GM19467 (cell line): ENCODE data around the gene SLC25A13.
A peak's percentile ranks its signal among the peaks of the same experiment; 100 is the strongest.

ENCODE experiments used
- ATAC-seq: cut with Tn5 transposase; IDR thresholded peaks from one replicate; pipeline ENCODE4 v1.9.1; 2021; ENCODE audit warnings: mild to moderate bottlenecking, moderate library complexity; ENCODE audit not compliant: unreplicated experiment

SLC25A13 gene

DNA sequence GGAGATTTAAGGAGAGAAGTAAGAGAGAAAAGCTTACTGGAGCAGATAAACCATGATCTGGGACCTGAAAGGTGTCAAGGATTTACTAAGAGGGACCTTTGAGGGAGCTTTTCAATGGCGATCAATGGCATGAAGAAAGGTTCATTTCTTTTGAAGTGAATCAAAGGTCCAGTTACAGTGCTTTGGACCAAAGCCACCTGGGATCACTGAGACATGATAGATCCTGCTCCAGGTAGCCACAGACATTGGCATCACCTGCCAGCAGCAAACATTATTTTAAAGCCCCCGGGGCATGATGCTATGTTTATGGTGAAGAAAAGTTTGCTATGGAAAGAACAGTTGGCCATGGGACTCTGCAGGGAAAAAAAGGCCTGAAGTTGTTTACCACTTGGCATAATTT, 109.4 kb downstream of the SLC25A13 start:
- no peak for ATAC-seq

DNA sequence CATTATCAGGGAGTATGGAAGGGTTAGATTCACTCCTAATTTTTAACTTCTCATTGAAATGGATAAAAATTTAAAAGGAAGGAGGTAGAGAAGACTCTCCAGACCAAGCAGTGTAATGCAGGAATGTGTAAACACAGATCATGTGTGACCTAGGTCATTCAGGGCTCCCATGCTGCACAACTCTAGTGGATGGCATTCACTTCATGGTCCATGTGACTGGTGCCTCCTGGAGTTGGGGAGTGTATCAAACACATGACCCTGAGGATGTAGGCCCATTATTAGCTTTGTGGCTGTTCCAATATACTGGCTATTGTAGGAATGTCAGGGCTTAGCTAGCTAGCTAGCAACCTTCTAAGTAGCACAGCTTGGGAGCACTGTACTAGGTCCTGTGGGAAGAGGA, 109.9 kb downstream of the SLC25A13 start:
- ATAC-seq = no peak

DNA sequence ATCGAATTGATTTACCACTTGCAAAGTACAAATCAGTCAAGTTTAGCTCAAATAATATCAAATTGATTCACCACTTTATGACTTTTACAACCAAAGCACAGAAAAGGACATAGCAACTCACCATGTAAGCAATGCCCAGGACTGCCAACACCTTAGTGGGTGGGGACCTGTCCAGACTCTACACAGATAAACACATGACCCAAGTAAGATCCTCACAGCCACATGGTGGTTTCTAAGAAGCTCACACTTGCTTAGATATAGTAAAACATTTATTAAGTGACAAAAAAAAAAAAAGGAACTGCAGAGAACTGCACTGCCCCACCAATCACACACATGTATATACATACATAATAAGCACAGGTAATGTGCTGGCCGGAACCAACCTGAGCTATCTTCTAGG, 116.2 kb downstream of the SLC25A13 start:
- no peak for ATAC-seq

DNA sequence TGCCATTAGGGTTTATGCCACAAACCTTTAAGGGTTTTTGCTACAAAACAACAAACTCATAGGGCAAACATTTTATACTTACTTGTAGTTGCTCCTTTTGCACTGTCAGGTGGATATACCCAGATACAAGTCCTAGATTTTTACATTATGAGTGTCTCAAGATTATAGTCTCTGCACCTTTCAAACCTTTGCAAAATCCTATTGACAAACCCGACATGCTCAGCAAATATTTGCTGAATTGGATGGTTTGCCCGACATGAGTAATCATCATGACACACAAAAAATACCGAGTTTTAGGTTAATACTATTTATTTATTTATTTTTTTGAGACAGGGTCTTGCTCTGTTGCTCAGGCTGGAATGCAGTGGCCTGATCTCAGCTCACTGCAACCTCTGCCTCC, 117.3 kb downstream of the SLC25A13 start:
- ATAC-seq = no peak

DNA sequence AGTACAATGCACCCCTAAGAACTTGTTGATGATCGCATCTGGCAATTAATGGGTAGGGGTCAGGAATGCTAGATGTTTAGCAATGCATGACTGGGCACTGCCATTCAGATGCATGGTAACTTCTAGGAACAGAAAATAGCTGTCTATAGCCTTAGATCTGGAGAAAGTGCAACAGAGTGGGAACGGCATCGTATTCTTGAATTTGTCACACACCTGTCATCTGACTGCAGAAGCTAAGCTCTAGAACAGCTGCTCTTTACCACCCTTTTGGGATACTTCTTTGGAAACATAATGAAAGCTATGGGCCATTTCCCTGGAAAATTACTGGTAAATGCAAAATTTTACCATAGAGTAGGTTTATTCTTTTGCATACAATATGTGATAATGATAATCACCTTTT, 118.1 kb downstream of the SLC25A13 start:
- ATAC-seq = no peak

DNA sequence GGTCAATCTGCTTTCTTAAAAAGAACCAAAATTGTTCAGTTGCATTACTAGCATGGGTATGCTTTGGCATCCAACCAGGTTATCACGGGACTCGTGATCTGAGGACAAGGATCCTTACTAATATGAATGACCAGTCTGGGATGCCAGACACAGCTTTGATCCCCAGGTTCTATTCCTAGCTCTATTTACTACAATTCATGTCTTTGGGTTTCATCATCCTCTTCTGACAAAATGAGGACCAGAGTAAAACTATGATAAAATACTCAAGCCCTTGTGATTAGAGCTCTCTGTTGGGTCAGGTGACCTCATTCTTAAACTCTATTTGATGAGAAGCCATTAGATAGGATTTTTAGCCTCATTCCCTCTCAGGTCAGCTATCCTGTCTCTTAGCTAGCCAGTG, 119.8 kb downstream of the SLC25A13 start:
- no peak for ATAC-seq

DNA sequence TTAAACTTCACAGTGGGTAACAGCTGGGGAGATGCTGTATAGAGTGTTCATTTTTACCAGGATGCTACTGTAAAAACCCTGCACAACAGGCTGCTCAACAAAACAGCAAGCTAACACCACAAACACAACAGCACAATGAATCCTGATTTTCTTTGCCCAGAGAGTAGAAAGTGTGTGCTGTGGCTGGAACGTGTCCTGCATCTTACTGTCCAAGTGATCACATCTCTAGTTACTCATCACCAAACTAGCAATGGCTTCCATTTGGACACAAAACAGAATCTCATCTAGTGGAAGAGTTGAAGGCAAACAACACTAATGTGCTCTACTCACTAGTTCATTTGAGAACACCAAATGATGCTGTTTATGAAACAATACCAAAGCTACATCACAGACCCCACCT, 121.2 kb downstream of the SLC25A13 start:
- no peak for ATAC-seq

DNA sequence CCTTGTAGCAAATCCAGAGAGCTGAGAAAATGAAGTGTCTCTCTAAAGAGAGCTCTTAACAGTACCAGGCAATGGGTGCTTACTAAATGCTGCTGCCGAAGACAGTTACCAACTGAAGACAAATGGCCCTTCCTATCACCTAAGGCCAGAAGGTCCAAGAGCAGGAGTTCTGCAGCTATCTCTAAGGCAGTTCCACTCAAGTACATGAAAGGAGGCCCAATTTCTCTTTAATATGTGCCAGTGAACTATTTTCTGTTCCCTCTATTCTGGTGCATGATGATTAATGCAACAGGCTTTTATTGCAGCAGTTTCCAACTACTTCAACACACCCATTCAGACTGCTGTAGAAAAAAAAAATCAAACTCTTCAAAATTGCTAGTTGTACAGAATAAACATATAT, 122.5 kb downstream of the SLC25A13 start:
- no peak for ATAC-seq

DNA sequence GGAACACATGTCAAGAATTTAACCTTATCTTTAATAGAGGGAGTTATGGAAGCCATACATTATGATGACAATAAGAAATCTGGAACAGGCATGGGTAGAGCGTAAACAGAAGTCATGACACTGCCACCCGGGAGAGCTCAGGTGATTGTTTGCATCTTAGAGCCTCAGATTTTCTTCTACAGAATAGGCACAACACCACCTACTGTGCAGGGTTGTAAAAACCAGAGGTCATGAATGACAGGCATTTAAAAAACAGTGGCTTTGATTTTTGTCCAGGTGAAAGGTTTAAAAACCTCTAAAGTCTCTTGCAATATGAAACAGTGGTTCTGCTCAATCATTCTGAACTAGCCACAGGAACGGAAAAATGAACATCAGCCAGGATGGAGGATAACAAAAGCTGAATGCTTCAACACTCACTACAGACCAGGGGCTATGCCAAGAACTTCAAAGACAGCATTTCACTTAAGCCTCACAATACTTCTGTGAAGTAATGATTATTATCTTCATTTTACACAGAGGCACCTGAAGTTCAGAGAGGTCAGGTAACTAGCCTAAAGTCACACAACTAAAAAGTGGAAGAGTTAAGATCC, 123.8 kb downstream of the SLC25A13 start:
- ATAC-seq = no peak

DNA sequence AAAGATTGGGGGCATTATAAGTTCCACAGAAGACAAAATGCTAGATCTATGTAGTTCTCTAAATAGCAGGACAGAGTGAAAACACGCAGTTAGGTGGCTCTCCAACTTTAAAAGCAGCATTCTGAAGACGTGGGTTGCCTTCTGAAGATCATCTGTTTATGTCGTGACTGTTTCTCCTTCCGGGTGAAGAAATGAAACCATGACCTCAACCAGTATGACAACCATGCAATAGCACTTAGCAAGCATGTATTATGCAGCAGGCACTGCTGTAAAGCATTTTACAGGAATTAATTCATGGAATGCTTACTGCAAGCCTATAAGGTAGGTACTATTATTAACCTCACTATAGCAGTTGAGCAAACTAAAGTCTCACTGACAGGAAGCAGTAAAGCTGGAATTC, 125.2 kb downstream of the SLC25A13 start:
- no peak for ATAC-seq

DNA sequence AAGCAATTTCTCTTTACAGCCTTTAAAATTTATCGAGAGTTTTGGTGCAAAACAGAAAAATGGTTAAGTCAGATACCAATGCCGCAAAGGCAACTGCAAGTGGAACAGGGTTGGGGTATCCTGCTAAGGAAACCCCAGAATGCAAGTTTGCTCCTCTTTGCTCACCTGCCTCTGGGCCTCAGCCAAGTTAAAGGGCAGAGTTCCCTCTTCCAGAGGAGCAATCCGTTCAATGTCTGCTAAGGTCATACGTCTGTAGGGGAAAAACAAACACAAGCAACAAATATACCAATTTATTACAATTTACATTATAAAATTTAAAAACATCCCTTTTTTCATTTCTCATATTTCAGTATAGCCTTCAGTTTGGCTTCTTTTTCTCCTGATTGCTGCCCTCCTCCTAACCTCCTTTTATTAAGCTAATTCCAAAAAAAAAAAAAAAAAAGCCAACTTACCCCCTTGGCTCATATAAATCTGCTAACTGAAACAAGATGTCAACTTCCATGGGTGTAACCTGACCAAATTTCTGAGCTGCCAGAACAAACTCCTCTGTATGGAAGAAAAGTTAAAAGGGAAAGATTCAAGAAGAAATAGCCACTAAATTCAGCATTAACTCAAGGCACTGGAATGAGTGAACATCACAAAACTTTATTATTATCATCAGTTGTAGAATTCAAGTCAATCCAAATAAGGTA, 132.6 kb downstream of the SLC25A13 start:
- ATAC-seq = no peak

DNA sequence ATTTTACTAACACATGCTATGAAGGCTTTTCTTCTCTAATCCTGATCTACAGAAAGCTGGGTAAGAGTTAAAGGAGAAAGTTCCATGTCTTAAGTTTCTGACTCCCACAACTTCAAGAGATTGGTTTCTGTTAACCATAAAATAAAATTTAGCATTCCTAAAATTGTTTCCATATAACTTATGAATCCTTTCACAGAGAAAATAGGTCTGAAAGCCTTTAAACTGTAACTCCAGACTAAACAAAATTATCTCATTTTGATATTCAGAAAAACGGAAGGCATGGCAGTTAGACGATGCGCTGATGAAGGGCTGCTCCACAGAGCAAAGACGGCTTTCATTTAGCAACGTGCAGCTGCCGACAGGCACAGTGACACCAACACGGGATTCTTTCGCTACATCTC, 133.3 kb downstream of the SLC25A13 start:
- ATAC-seq = no peak

DNA sequence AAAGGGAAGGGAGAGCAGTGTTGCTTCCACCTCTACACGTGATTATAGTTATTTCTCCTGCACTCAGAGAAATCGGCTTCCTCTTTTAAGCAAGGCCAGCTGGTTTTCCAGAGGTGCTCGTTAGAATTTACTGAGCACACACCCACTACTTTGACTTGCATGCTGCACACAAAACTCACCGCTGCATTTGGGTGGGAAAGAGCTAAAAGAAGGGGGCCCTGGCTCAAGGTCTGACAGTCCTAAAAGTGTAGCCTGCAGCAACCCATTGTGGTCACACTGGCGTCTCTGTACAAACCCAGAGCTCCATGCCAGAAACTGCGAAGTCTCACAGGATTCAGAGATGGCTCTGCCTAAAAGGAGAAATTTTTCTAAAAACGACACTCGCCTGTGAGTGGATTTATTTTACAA, 133.7 kb downstream of the SLC25A13 start:
- no peak for ATAC-seq

DNA sequence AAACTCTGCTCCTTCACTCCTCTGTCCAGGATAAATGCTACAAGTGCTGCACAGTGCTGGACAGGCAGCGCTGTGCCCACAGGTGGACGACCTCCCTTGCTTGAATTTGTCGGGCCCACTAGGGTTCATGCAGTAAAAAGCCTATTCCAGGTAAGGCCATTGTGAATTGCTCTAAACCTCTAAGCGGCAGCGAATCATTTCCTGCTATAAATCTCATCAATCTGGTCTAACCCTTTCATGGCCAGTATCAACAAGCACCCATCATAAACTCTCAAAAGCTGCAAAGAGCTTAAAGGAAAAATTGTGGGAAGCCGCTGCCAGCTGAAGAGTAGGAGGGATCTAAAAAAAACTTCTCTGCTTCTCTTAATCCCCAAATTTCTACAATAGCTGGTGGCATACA, 134.2 kb downstream of the SLC25A13 start:
- no peak for ATAC-seq

DNA sequence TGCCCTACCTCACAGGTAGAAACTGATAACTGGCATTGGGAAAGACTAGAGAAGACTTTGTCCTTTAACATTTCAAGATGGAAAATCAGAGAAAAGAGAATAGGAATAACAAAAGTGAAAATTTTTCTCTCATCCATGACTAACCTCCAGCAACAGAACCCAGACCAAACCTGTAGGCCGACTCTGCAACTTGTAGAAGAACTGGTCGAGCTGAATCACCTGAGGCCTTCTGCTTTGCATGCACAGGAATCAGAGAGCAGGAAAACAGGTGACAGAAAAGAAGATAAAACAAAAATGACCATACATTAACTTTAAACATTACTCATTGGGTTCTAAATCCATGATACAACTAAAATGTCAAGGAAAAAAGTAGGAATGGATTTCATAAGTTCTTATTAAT, 137.1 kb downstream of the SLC25A13 start:
- no peak for ATAC-seq

DNA sequence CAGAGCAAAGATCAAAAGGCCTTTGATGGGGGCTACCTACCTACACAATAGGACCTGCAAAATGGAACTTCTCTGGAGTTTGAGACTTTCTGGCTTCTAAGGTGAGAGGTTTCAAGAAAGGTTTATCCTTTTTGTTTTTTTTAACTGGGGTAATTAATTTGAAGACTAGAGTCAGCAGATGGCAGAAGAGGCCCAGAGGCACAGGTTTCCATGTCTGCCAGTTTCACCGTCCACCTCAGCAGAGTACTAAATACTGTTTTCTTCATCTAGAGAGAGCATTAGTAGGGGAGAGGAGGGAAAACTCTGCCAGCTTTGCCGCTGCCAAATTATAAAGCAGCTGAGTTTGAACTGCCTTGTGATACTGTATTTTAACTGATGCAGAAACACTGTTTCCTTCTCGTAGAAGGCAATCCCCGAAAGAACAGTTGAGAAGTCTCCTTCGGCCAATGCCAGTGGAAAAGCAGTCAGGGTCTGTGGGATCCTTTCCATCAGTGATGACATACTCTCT, 138.7 kb downstream of the SLC25A13 start:
- ATAC-seq = no peak

DNA sequence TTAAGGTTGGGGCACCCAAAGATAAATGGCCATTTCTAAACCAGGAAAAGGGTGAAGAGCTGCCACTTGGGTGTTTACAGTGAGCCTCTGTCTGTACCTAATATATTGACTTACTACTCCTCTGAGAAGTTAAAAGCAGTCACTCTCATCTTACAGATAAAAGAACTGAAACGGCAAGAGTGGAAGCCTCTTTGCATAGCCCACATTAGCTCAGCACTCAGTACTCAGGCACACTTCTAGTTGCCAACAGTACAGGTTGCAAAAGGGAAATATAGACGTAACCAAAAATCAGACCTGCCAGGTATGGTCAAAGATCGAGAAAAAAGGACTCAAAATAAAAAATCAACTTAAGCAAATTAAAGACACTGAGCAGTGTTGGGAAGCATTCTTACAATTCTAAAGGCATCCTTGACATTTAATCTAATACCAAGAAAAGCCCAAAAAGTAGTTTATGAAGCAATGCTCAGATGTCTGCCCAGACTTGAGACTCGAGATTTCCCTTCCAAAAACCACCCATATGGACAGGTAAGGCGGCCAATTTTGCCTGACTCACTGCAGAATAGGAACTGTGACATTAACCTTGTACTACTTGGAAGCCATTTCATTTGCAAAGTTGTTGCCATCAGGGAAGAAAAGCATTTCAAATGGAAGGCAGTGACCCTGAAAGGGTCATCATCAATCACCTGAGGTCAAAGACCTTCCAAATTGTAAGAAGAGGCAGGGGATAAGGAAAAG, 139.3 kb downstream of the SLC25A13 start:
- peak; percentile 71 for ATAC-seq

DNA sequence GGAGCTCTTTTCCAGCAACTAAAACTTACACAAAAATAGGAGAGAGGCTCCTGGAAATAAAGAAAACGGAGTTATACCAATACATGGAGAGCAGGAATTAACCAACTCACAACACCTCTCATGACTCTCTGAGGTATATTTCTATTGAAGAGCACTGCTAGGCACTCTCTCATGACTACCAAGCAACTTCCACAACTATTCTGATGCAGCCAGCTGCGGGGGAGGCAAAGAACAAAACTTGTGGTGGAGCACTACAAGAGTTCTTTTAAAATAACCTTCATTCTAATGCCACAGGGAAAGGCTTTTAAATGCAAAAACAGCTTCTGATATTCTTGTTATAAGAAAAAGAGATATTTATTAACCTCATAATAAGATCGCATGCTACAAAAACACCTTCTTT, 140.7 kb downstream of the SLC25A13 start:
- no peak for ATAC-seq

DNA sequence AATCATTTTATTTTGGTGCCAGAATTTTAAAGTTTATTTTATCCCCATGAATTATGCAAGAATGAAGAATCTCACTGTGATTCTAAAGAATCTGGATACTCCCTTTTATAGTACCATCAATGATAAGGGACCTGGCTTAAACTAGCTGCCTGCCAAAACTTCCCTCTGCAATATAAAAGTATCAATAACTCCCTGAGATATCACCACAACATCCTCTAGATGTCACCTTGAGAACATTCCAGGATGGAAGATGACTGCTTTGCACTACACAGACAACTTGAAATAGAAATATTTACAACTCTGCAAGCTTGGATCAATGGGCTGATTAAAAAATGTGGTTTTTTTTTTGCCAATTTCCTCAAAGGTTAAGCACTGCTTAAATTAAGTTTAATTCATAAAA, 142.1 kb downstream of the SLC25A13 start:
- ATAC-seq = no peak

DNA sequence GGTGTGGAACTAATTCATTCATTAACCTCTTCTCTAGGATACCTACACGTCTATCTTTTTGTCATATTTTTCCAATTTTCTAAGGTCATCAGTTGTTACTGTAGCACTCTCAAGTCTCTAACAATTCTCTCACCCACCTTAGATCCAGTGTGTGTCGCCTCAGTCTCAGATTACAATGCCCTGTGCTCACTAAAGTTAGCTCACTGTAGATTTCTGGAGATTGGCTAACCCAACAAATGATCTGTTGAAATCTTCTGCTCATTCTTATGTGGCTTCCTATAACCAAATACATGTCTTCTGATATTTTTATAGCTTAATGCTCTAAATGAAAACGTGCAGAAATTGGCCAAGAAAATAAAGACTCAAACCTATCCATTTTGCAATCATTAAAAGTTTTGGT, 142.6 kb downstream of the SLC25A13 start:
- ATAC-seq = no peak

DNA sequence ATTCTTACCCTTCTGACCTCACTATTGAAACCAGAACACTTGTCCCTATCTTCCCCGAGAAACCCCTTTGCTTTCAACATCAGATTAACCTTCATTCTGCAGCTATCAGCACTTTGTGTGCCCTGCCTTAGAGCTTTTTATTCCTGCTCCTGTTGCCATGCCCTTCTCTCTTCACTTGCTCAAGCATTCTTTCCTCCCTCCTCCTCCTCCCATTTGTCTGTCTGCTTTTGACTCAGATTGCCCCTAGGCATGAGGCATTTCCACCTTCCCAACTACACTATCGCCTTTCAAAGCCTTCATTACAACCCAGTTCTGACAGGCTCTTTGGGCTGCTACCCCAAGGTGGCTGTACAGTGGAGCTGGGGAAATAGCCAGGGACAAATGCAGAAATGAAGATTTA, 143.3 kb downstream of the SLC25A13 start:
- no peak for ATAC-seq

DNA sequence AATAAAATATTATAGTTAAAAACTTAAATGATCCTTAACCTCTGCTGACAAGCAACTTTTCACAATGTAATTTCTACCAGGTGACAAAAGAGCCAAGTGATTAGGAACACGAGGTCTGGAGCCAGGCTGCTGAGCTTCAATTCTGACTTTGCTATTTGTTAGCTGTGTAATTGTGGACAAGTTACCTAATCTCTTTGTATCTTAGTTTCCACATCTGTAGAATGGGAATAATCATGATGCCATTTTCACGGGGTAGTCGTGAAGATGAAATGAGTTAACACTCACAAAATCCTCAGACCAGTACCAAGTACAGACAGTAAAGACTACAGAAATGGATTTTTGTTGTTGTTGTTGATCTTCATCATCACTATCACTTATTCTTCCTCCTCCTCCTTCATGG, 144.5 kb downstream of the SLC25A13 start:
- ATAC-seq = no peak
